Lung (tissue), 16 donors: ENCODE results near the gene HAPLN2. TPM values are rescaled to one million over a fixed set of nuclear protein-coding genes. Genes with fewer than 3 reads are reported as not detected.
A peak's percentile ranks its signal among the peaks of the same experiment; 100 is the strongest.

ENCODE experiments used
- ATAC-seq: fragments of 200-7000 bp; cut with Tn5 transposase; one replicate; pipeline ENCODE4 v1.9.1; 2020; ENCODE audit warnings: moderate number of reproducible peaks; ENCODE audit not compliant: insufficient read depth, low FRiP score
- DNase-seq, 3 donors: peaks; one replicate each; pipeline ENCODE4 v3.0.0-alpha.2; 2013 to 2017
- H3K27ac ChIP-seq, 2 donors: one replicate each; pipeline ENCODE4 v1.5.1; 2013; ENCODE audit warnings: mild to moderate bottlenecking in 2 of 2, moderate library complexity in 2 of 2, control low read depth in 1 of 2, inconsistent platforms in 1 of 2, low read depth in 1 of 2, low read length in 1 of 2
- H3K27me3 ChIP-seq, 3 donors: one replicate each; pipeline ENCODE4 v1.5.1; 2013; ENCODE audit warnings: low read length in 2 of 3; ENCODE audit not compliant: control insufficient read depth in 3 of 3, insufficient read depth in 3 of 3
- H3K36me3 ChIP-seq, 4 donors: one replicate each; pipeline ENCODE4 v1.5.1; 2013; ENCODE audit warnings: low read length in 4 of 4, mild to moderate bottlenecking in 1 of 4, moderate library complexity in 1 of 4; ENCODE audit not compliant: control insufficient read depth in 4 of 4, insufficient read depth in 4 of 4
- H3K4me1 ChIP-seq, 5 donors: one replicate each; pipeline ENCODE4 v1.5.1; 2013; ENCODE audit warnings: low read length in 5 of 5, mild to moderate bottlenecking in 2 of 5, moderate library complexity in 1 of 5; ENCODE audit not compliant: control insufficient read depth in 5 of 5, insufficient read depth in 5 of 5
- H3K4me3 ChIP-seq: one replicate; pipeline ENCODE4 v1.5.1; 2013; ENCODE audit warnings: mild to moderate bottlenecking, control low read depth, moderate library complexity
- H3K9ac ChIP-seq, 2 donors: one replicate each; pipeline ENCODE4 v1.5.1; 2013; ENCODE audit warnings: low read length in 2 of 2, control low read depth in 1 of 2; ENCODE audit not compliant: insufficient read depth in 1 of 2
- H3K9me3 ChIP-seq, 4 donors: one replicate each; pipeline ENCODE4 v1.5.1; 2013; ENCODE audit warnings: low read length in 3 of 4, mild to moderate bottlenecking in 1 of 4, moderate library complexity in 1 of 4; ENCODE audit not compliant: control insufficient read depth in 4 of 4, insufficient read depth in 3 of 4
- WGBS, 2 donors: extraction: QIAGEN DNeasy Blood & Tissue Kit; methylation state at CpG; one replicate each; pipeline ENCODE4 v1.1.7; 2013; 5-methylcytosine and 5-hydroxymethylcytosine counted together
- long read RNA-seq, 5 donors: transcript quantifications; one replicate each; lab custom pipeline, GENCODE V29; 2026
- polyA plus RNA-seq, 2 donors: library from polyadenylated mRNA; stranded (reverse); fragments of 200-250 nt; gene quantifications; one replicate each; pipeline ENCODE4 v1.2.1, GENCODE V29; 2013
- total RNA-seq, 2 donors: library from RNA; depleted of rRNA in 1 of 2; stranded (reverse); fragments of >200 nt in 1 of 2; gene quantifications; one replicate each; pipeline ENCODE4 v1.2.1, GENCODE V29; 2014 to 2021
- TF ChIP-seq, protein P1 (sequence below): IDR thresholded peaks from 2 replicates; pipeline ENCODE4 v1.5.1; 2012; ENCODE audit warnings: mild to moderate bottlenecking; ENCODE audit errors: control extremely low read depth, extremely low read depth
- donor health status: control.
- donor health status: control.
- donor health status: Bipolar disorder and iron deficiency.
- donor health status: healthy.
- donor health status: DM: yes; HTN: yes; CAD: no.

Gene HAPLN2
- total RNA-seq (under 1 TPM in 1 of 2 donors, not detected in 1; 0.18 TPM), polyA plus RNA-seq (under 1 TPM; 0.24 to 0.31 TPM)
- long read RNA-seq, donor 1, result 0 reads
- long read RNA-seq, donor 2, result 0 reads
- long read RNA-seq, donor 3, result 0 reads
- long read RNA-seq, donor 4, result 0 reads
- long read RNA-seq, donor 5, result 0 reads

DNA sequence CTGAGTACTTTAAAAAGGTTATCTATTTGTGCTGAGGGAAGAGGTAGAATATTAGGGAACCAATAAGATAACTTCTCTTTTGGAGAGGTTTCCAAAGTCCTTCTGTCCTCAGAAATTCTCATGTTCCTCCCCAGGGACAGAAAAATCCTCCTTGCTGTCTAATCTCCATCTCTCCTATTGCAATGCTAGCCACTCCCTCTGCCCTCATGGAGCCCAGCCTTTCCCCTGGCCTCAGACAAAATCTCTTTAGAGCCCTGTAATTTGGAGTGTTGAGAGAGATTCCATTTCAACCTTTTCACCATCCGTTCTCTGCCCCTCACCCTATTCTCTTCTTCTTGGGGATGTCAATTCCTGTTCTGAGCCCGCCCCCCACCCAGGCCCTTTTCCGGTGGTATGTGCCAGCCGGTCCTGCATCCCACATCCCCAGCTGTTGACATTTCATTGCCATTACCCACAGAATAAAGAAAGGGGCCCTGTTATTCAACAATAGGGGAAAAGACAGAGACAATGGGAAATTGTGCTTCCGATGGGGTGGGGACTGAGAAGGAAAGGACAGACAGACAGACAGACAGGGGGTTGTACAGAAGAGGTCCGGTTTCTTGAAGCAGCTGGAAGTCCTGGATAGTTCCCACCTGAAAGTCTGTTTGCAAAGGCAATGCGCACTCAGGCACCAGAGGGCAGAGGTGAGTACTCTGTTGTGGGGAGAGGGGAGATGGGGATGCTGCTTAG, at the start of gene HAPLN2:
Gene HAPLN2 (plus strand): TSS at position 563 of the 729 bp plus-strand sequence. CDS start 4,076 bp downstream, outside the sequence.
- WGBS, 2 donors, result 6 to 8% methylated on average over 7 of the region's 7 CpGs
- no peak for ATAC-seq
- H3K4me3 ChIP-seq, result no peak within 1 kb of the TSS
- H3K9me3 ChIP-seq, result peaks cover 0 to 3% (median 0%) of the 10 kb centered on the region in 4 donors
- peaks cover 0 to 8% (median 4%) of the 10 kb centered on the region in 5 donors for H3K4me1 ChIP-seq
- H3K27me3 ChIP-seq, result peaks cover 3 to 61% (median 27%) of the 10 kb centered on the region in 3 donors
- DNase-seq, result no peak
- H3K36me3 ChIP-seq, result no peaks in the 10 kb centered on the region
- TF ChIP-seq, protein P1, sequence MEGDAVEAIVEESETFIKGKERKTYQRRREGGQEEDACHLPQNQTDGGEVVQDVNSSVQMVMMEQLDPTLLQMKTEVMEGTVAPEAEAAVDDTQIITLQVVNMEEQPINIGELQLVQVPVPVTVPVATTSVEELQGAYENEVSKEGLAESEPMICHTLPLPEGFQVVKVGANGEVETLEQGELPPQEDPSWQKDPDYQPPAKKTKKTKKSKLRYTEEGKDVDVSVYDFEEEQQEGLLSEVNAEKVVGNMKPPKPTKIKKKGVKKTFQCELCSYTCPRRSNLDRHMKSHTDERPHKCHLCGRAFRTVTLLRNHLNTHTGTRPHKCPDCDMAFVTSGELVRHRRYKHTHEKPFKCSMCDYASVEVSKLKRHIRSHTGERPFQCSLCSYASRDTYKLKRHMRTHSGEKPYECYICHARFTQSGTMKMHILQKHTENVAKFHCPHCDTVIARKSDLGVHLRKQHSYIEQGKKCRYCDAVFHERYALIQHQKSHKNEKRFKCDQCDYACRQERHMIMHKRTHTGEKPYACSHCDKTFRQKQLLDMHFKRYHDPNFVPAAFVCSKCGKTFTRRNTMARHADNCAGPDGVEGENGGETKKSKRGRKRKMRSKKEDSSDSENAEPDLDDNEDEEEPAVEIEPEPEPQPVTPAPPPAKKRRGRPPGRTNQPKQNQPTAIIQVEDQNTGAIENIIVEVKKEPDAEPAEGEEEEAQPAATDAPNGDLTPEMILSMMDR, result no peak
- no peak within 1 kb of the TSS for H3K9ac ChIP-seq
- no peak within 1 kb of the TSS for H3K27ac ChIP-seq

DNA sequence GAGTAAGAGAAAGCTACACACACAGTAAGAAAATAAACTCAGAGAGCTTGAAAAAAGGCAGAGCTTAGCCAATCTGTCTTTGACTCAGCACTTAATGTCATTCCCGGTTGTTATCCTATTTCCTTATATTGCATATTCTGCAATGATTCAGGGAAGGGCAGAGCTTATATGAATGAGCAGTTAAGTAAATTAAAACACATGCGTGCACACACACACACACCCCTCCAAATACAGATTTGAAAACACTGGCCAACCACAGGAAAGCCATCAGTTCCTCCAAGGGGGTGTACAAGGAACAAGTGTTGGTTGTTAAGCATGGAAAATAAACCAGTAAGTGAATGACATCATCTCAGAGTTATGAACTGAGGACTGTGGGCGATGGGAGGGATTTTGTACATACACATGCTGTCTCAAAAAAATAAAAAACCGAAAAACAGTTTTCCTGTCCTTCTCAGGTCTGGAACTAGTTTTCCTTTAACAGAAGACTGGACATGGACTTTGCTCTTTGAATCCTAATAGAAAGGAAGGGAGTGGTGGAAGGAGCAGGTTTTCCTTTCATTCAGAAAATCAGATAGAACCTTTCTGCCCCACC, 47.9 kb upstream of the HAPLN2 start:
- H3K36me3 ChIP-seq, result no peaks in the 10 kb centered on the region
- TF ChIP-seq, protein P1, result no peak
- ATAC-seq (no peak), DNase-seq (peak in 2 of 3 donors; percentile 57 to 64)
- H3K27ac ChIP-seq, result no peak overlapping the region
- no peaks in the 10 kb centered on the region for H3K9me3 ChIP-seq
- H3K9ac ChIP-seq, result peak overlapping the region in 1 of 2 donors; percentile 34
- H3K4me3 ChIP-seq, result no peak overlapping the region
- WGBS, 2 donors, result 11% methylated on average over 4 of the region's 4 CpGs
- H3K27me3 ChIP-seq, result no peaks in the 10 kb centered on the region
- H3K4me1 ChIP-seq, result peaks cover 0 to 18% (median 6%) of the 10 kb centered on the region in 5 donors

DNA sequence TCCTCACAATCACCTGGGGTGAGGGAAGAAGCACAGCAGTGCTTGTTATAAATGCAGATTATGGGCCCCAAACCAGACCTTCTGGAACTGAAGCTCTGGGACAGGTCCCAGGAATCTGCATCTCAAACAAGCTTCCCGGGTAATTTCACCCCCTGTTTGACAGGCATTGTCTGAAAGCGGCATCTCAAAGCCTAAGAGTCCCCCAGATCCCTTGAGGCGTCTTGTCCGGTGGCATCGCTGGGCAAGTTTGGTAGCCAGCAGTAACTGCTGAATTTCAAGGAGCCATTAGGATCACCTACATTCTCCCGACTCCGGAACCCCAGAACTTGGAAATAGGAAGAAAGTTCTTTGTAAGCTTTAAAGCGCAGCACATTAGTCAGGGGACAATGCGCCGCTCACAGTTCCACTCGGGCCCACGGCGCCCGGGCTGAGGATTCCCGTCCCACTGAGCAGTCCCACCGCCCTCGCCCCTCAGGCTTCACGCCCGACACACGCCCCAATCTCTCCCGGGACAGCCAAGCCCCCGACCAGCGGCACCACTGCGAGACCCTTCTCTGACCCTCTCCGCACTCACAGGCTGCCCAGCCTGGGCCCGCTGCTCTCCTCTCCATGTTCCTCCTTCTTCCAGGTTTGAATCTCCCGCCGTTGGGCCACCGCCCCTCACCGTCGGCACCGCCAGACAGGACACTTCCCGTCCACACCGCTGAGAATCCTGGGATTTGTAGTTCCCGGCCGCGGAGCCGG, 47.1 kb upstream of the HAPLN2 start, which contains the start of gene IQGAP3:
Gene IQGAP3 (minus strand): TSS at position 647 of the 744 bp plus-strand sequence. CDS start 36 bp downstream, at position 611.
- peak; percentile 95 for ATAC-seq
- Histone ChIP-seq H3K9ac (peak within 1 kb of the TSS; percentile 34 to 60), H3K27ac (no peak within 1 kb of the TSS), H3K36me3 (no peaks in the 10 kb centered on the region), H3K4me1 (peaks cover 0 to 18% (median 6%) of the 10 kb centered on the region in 5 donors), H3K4me3 (peak within 1 kb of the TSS; percentile 4), H3K27me3 (no peaks in the 10 kb centered on the region), H3K9me3 (no peaks in the 10 kb centered on the region)
- DNase-seq, result peak; percentile 86 to 87 (median 87)
- TF ChIP-seq, protein P1, result no peak
- WGBS, 2 donors, result 1 to 2% methylated on average over 38 of the region's 38 CpGs
